Adipocyte (in vitro differentiated cells): ENCODE measurements around the gene ADAM12.

Source experiments
- DNase-seq: peaks from one replicate; pipeline ENCODE4 v3.0.0-alpha.2; 2015; ENCODE audit warnings: low read depth
- H3K27me3 ChIP-seq: replicated peaks from 2 replicates; pipeline ENCODE4 v1.7.0; 2013; ENCODE audit warnings: mild to moderate bottlenecking, low read length, moderate library complexity; ENCODE audit not compliant: control insufficient read depth, insufficient read depth
- H3K36me3 ChIP-seq: 2 replicates; pipeline ENCODE4 v1.7.0; 2013; ENCODE audit warnings: low read length, mild to moderate bottlenecking, moderate library complexity; ENCODE audit not compliant: control insufficient read depth, insufficient read depth, severe bottlenecking
- H3K4me1 ChIP-seq: 2 replicates; pipeline ENCODE4 v1.7.0; 2013; ENCODE audit warnings: mild to moderate bottlenecking, low read length, moderate library complexity; ENCODE audit not compliant: control insufficient read depth, insufficient read depth
- H3K4me3 ChIP-seq: 2 replicates; pipeline ENCODE4 v1.7.0; 2013; ENCODE audit warnings: mild to moderate bottlenecking, low read length, moderate library complexity
- H3K9ac ChIP-seq: 2 replicates; pipeline ENCODE4 v1.7.0; 2013; ENCODE audit warnings: mild to moderate bottlenecking, low read length, moderate library complexity
- H3K9me3 ChIP-seq: 2 replicates; pipeline ENCODE4 v1.7.0; 2013; ENCODE audit warnings: mild to moderate bottlenecking, low read length, moderate library complexity; ENCODE audit not compliant: control insufficient read depth

Gene ADAM12

GRCh38 chr10:126118476-126118875, 269.8 kb downstream of the ADAM12 start:
- Histone ChIP-seq H3K4me1 (peaks cover 4% of the 10 kb centered on the region), H3K9me3 (no peaks in the 10 kb centered on the region), H3K27me3 (no peaks in the 10 kb centered on the region), H3K36me3 (peaks cover 47% of the 10 kb centered on the region), H3K9ac (no peak overlapping the region), H3K4me3 (no peak overlapping the region)
- DNase-seq: no peak

- no peak for DNase-seq
- H3K9ac ChIP-seq: no peak overlapping the region
These were observed 271.1 kb downstream of the ADAM12 start for GRCh38 chr10:126117196-126117595.

GRCh38 chr10:126115886-126116285, 272.4 kb downstream of the ADAM12 start:
- Histone ChIP-seq H3K9ac (no peak overlapping the region), H3K36me3 (peaks cover 50% of the 10 kb centered on the region), H3K27me3 (no peaks in the 10 kb centered on the region), H3K9me3 (no peaks in the 10 kb centered on the region), H3K4me1 (peaks cover 8% of the 10 kb centered on the region), H3K4me3 (no peak overlapping the region)
- no peak for DNase-seq

More at GRCh38 chr10:126117196-126117595, 271.1 kb downstream of the ADAM12 start:
- Histone ChIP-seq H3K9me3 (no peaks in the 10 kb centered on the region), H3K27me3 (no peaks in the 10 kb centered on the region), H3K36me3 (peaks cover 55% of the 10 kb centered on the region), H3K4me1 (peaks cover 4% of the 10 kb centered on the region), H3K4me3 (no peak overlapping the region)

GRCh38 chr10:126114884-126115555, 273.3 kb downstream of the ADAM12 start:
- peaks cover 17% of the 10 kb centered on the region for H3K4me1 ChIP-seq
- H3K9ac ChIP-seq: no peak overlapping the region
- H3K9me3 ChIP-seq: no peaks in the 10 kb centered on the region
- DNase-seq: no peak
- no peak overlapping the region for H3K4me3 ChIP-seq
- no peaks in the 10 kb centered on the region for H3K27me3 ChIP-seq
- peaks cover 50% of the 10 kb centered on the region for H3K36me3 ChIP-seq

GRCh38 chr10:126111516-126111915, 276.8 kb downstream of the ADAM12 start:
- Histone ChIP-seq H3K36me3 (peaks cover 50% of the 10 kb centered on the region), H3K9me3 (no peaks in the 10 kb centered on the region), H3K4me3 (no peak overlapping the region), H3K4me1 (peaks cover 17% of the 10 kb centered on the region), H3K27me3 (no peaks in the 10 kb centered on the region), H3K9ac (no peak overlapping the region)
- DNase-seq: no peak

GRCh38 chr10:126110489-126111180, 277.6 kb downstream of the ADAM12 start:
- DNase-seq: peak; percentile 73
- Histone ChIP-seq H3K27me3 (no peaks in the 10 kb centered on the region), H3K9ac (no peak overlapping the region), H3K4me1 (peaks cover 17% of the 10 kb centered on the region), H3K9me3 (no peaks in the 10 kb centered on the region), H3K36me3 (peaks cover 43% of the 10 kb centered on the region), H3K4me3 (peak overlapping the region; percentile 17)

GRCh38 chr10:126109893-126110292, 278.4 kb downstream of the ADAM12 start:
- Histone ChIP-seq H3K36me3 (peaks cover 39% of the 10 kb centered on the region), H3K4me1 (peaks cover 23% of the 10 kb centered on the region), H3K4me3 (peak overlapping the region; percentile 17), H3K9me3 (no peaks in the 10 kb centered on the region), H3K27me3 (no peaks in the 10 kb centered on the region), H3K9ac (no peak overlapping the region)
- no peak for DNase-seq

- H3K36me3 ChIP-seq: peaks cover 34% of the 10 kb centered on the region
- no peaks in the 10 kb centered on the region for H3K27me3 ChIP-seq
- no peak overlapping the region for H3K4me3 ChIP-seq
- H3K4me1 ChIP-seq: peaks cover 29% of the 10 kb centered on the region
- no peak for DNase-seq
- H3K9ac ChIP-seq: no peak overlapping the region
- no peaks in the 10 kb centered on the region for H3K9me3 ChIP-seq
These were observed 279.6 kb downstream of the ADAM12 start for GRCh38 chr10:126108693-126109092.

GRCh38 chr10:126104767-126105166, 283.5 kb downstream of the ADAM12 start:
- Histone ChIP-seq H3K9me3 (no peaks in the 10 kb centered on the region), H3K4me3 (no peak overlapping the region), H3K9ac (peak overlapping the region; percentile 10), H3K27me3 (no peaks in the 10 kb centered on the region), H3K36me3 (peaks cover 61% of the 10 kb centered on the region), H3K4me1 (peaks cover 13% of the 10 kb centered on the region)
- DNase-seq: no peak

- Histone ChIP-seq H3K9me3 (no peaks in the 10 kb centered on the region), H3K27me3 (no peaks in the 10 kb centered on the region), H3K36me3 (peaks cover 68% of the 10 kb centered on the region), H3K4me3 (no peak overlapping the region), H3K9ac (no peak overlapping the region), H3K4me1 (peaks cover 12% of the 10 kb centered on the region)
- DNase-seq: no peak
These were observed 285.6 kb downstream of the ADAM12 start for GRCh38 chr10:126102636-126103035.

- DNase-seq: no peak
- Histone ChIP-seq H3K4me3 (no peak overlapping the region), H3K27me3 (no peaks in the 10 kb centered on the region), H3K9ac (no peak overlapping the region), H3K36me3 (peaks cover 68% of the 10 kb centered on the region), H3K9me3 (no peaks in the 10 kb centered on the region), H3K4me1 (peaks cover 12% of the 10 kb centered on the region)
These were observed 286.5 kb downstream of the ADAM12 start for GRCh38 chr10:126101736-126102135.
